ENCODE measurements around the gene C3.

The C3 gene

GRCh38 chr19:6714749-6715555, 5.5 kb downstream of the C3 start:
- TF ChIP-seq, protein P1, sequence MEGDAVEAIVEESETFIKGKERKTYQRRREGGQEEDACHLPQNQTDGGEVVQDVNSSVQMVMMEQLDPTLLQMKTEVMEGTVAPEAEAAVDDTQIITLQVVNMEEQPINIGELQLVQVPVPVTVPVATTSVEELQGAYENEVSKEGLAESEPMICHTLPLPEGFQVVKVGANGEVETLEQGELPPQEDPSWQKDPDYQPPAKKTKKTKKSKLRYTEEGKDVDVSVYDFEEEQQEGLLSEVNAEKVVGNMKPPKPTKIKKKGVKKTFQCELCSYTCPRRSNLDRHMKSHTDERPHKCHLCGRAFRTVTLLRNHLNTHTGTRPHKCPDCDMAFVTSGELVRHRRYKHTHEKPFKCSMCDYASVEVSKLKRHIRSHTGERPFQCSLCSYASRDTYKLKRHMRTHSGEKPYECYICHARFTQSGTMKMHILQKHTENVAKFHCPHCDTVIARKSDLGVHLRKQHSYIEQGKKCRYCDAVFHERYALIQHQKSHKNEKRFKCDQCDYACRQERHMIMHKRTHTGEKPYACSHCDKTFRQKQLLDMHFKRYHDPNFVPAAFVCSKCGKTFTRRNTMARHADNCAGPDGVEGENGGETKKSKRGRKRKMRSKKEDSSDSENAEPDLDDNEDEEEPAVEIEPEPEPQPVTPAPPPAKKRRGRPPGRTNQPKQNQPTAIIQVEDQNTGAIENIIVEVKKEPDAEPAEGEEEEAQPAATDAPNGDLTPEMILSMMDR (IDR thresholded peaks at IDR 0.05): no peak
- no peak for TF ChIP-seq ZFX (IDR thresholded peaks at IDR 0.05; ENCODE audit: borderline replicate concordance)
- H3K27ac ChIP-seq: no peak overlapping the region

- H3K27ac ChIP-seq: no peak overlapping the region
- TF ChIP-seq ZFX (IDR thresholded peaks at IDR 0.05; ENCODE audit: borderline replicate concordance): no peak
Measured at GRCh38 chr19:6713773-6714692, 6.4 kb downstream of the C3 start.

DNA sequence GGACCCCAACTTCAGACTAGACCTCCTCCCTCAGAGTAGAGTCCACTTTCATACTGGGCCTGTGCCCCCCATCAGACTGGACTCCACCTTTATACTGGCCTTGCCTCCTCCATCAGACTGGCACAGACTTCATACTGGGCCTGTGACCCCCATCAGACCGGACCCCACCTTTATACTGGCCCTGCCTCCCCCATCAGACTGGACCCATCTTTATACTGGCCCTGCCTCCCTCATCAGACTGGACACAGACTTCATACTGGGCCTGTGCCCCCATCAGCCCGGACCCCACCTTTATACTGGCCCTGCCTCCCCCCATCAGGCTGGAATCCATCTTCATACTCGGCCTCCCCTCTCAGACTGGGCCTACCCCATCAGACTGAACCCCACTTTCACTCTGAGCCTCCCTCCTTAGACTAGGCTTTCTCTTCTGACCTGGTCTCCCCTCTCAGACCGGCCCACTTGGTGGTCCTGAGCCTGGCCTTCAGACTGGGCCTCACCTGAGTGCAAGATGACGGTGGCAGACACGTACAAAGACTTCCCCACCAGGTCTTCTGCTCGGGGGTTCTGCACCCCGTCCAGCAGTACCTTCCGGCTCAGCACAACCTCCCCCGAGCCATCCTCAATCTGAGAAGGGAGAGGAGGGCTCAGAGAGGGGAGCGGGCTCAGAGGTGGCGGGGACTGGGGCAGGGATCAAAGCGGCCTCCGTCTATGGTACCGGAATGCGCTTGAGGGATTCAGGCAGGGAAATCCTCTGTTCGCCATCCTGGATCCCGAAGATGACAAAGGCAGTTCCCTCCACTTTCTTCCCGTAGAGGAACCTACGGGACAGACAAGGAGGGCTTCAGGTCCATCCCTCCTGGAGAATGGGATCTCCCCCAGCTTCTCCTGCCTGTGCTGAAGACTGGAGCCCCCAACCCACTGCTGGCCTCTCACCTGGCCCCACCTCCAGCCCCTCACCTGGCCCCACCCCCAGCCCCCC, 7.5 kb downstream of the C3 start:
- no peak for TF ChIP-seq ZFX (IDR thresholded peaks at IDR 0.05; ENCODE audit: borderline replicate concordance)
- TF ChIP-seq, protein P1 (IDR thresholded peaks at IDR 0.05): no peak
- no peak overlapping the region for H3K27ac ChIP-seq

GRCh38 chr19:6712231-6712630, 8.2 kb downstream of the C3 start:
- H3K27ac ChIP-seq: no peak overlapping the region
- TF ChIP-seq, protein P1 (IDR thresholded peaks at IDR 0.05): no peak
- no peak for TF ChIP-seq ZFX (IDR thresholded peaks at IDR 0.05; ENCODE audit: borderline replicate concordance)

- H3K27ac ChIP-seq: no peak overlapping the region
- TF ChIP-seq ZFX (IDR thresholded peaks at IDR 0.05; ENCODE audit: borderline replicate concordance): no peak
- TF ChIP-seq, protein P1 (IDR thresholded peaks at IDR 0.05): no peak
Measured at GRCh38 chr19:6711605-6712004, 8.8 kb downstream of the C3 start.

DNA sequence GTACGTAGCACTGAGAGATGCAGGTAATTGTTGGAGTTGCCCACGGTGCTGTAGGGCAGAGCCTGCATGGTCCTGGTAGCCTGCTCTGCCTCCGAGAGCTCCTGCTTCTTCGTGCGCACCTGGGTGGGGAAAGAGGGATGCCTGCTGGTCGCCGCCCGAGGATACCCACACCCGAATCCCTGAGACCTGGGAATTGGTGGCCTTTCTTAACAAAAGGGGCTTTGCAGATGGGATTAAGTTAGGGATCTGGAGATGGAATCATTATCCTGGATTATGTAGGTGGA, 9.4 kb downstream of the C3 start:
- TF ChIP-seq, protein P1 (IDR thresholded peaks at IDR 0.05): no peak
- no peak for TF ChIP-seq ZFX (IDR thresholded peaks at IDR 0.05; ENCODE audit: borderline replicate concordance)
- no peak overlapping the region for H3K27ac ChIP-seq

Data from 22Rv1 (cell line).